H1 (cell line): ENCODE measurements around the gene GRK6. TPM values are rescaled to one million over a fixed set of nuclear protein-coding genes. Genes with fewer than 3 reads are reported as not detected.

Experiments
- BCL11A ChIP-seq, 2 experiments: IDR thresholded peaks; one replicate each; pipeline ENCODE4 v1.6.1; 2011; ENCODE audit warnings: low read depth in 2 of 2, low read length in 2 of 2, mild to moderate bottlenecking in 2 of 2
- CBX5 ChIP-seq: fragments of 300-800, 300-1000 bp; sonication (generic); IDR thresholded peaks from 2 replicates; pipeline ENCODE4 v1.7.1; 2016; ENCODE audit warnings: antibody characterized with exemption, low read length, low read depth
- FOSL1 ChIP-seq: IDR thresholded peaks from 2 replicates; pipeline ENCODE4 v1.6.1; 2011; ENCODE audit warnings: mild to moderate bottlenecking, low read depth, low read length, moderate library complexity; ENCODE audit not compliant: insufficient read depth
- GABPA ChIP-seq: IDR thresholded peaks from 2 replicates; pipeline ENCODE4 v1.6.1; 2011; ENCODE audit warnings: mild to moderate bottlenecking, low read length, moderate library complexity, borderline replicate concordance; ENCODE audit not compliant: insufficient read depth
- POLR2AphosphoS5 ChIP-seq: IDR thresholded peaks from 2 replicates; pipeline ENCODE4 v1.6.1; 2011; ENCODE audit warnings: low read depth, low read length
- POU5F1 ChIP-seq: IDR thresholded peaks from 2 replicates; pipeline ENCODE4 v1.6.1; 2011; ENCODE audit warnings: low read depth, mild to moderate bottlenecking, low read length, moderate library complexity
- RNF2 ChIP-seq: fragments of 200-900, 300-1000 bp; sonication (generic); IDR thresholded peaks from 2 replicates; pipeline ENCODE4 v1.7.1; 2016; ENCODE audit warnings: borderline replicate concordance, low read depth, mild to moderate bottlenecking, antibody characterized with exemption, low read length; ENCODE audit not compliant: poor library complexity, severe bottlenecking; ENCODE audit errors: missing control alignments
- SIN3A ChIP-seq, 2 experiments: IDR thresholded peaks in 1 of 2; conservative IDR thresholded peaks in 1 of 2; 2 replicates each; pipeline ENCODE4 v1.6.1; 2011 to 2012; ENCODE audit warnings: low read length in 2 of 2, improper control_type of control experiment in 1 of 2, low read depth in 1 of 2, mild to moderate bottlenecking in 1 of 2
- USF2 ChIP-seq: IDR thresholded peaks from 2 replicates; pipeline ENCODE4 v1.6.1; 2011; ENCODE audit warnings: low read length, improper control_type of control experiment
- polyA plus RNA-seq, 7 experiments: library from polyadenylated mRNA; depleted of rRNA in 3 of 7; stranded (reverse) in 5 of 7; unstranded in 2 of 7; fragments of >200 nt in 5 of 7; fragments of 200-250 nt in 2 of 7; gene quantifications; 1 replicate in 5 of 7; 2 replicates in 1 of 7; 4 replicates in 1 of 7; pipeline versions ENCODE4 v1.2.1 to v1.2.3, GENCODE V29; 2011 to 2013; ENCODE audit warnings: missing spikeins in 2 of 7, mixed read lengths in 2 of 7
- total RNA-seq: library from RNA; stranded (reverse); fragmentation: NEBNext Ultra II Directional; extraction: Animal tissue kit (Norgen Biotek cat#: 25700); gene quantifications from 2 replicates; pipeline ENCODE4 v1.2.1, GENCODE V29; 2021
- TF ChIP-seq, protein P1 (sequence below): fragments of 300-600 bp; sonication (generic); IDR thresholded peaks from 2 replicates; pipeline ENCODE4 v1.7.1; 2012; ENCODE audit warnings: low read length, moderate library complexity, mild to moderate bottlenecking, inconsistent platforms; ENCODE audit not compliant: insufficient replicate concordance

GRK6 gene
- total and polyA plus RNA-seq, 2 of the 8 experiments (the other 6 are each of a cell fraction or from before 2014, with no cell fraction given), result 31.8 to 57.8 TPM

DNA sequence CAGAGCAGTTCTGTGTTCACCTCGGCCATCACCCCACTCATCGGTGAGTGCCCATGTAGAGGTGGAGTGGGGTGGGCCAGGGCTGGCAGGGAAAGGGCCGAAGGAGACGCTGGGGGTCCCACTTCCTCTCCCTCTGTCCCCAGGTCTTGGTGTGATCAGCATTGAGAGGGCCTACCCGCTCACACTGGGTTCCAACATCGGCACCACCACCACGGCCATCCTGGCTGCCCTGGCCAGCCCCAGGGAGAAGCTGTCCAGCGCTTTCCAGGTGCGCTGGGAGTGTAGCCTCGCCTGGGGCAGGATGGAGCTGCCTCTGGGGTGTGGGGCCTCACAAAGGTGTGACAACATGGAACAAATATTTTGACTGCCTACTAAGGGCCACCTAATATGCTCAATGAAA lies 29.7 kb upstream of the GRK6 start (continued):
- TF ChIP-seq, protein P1, sequence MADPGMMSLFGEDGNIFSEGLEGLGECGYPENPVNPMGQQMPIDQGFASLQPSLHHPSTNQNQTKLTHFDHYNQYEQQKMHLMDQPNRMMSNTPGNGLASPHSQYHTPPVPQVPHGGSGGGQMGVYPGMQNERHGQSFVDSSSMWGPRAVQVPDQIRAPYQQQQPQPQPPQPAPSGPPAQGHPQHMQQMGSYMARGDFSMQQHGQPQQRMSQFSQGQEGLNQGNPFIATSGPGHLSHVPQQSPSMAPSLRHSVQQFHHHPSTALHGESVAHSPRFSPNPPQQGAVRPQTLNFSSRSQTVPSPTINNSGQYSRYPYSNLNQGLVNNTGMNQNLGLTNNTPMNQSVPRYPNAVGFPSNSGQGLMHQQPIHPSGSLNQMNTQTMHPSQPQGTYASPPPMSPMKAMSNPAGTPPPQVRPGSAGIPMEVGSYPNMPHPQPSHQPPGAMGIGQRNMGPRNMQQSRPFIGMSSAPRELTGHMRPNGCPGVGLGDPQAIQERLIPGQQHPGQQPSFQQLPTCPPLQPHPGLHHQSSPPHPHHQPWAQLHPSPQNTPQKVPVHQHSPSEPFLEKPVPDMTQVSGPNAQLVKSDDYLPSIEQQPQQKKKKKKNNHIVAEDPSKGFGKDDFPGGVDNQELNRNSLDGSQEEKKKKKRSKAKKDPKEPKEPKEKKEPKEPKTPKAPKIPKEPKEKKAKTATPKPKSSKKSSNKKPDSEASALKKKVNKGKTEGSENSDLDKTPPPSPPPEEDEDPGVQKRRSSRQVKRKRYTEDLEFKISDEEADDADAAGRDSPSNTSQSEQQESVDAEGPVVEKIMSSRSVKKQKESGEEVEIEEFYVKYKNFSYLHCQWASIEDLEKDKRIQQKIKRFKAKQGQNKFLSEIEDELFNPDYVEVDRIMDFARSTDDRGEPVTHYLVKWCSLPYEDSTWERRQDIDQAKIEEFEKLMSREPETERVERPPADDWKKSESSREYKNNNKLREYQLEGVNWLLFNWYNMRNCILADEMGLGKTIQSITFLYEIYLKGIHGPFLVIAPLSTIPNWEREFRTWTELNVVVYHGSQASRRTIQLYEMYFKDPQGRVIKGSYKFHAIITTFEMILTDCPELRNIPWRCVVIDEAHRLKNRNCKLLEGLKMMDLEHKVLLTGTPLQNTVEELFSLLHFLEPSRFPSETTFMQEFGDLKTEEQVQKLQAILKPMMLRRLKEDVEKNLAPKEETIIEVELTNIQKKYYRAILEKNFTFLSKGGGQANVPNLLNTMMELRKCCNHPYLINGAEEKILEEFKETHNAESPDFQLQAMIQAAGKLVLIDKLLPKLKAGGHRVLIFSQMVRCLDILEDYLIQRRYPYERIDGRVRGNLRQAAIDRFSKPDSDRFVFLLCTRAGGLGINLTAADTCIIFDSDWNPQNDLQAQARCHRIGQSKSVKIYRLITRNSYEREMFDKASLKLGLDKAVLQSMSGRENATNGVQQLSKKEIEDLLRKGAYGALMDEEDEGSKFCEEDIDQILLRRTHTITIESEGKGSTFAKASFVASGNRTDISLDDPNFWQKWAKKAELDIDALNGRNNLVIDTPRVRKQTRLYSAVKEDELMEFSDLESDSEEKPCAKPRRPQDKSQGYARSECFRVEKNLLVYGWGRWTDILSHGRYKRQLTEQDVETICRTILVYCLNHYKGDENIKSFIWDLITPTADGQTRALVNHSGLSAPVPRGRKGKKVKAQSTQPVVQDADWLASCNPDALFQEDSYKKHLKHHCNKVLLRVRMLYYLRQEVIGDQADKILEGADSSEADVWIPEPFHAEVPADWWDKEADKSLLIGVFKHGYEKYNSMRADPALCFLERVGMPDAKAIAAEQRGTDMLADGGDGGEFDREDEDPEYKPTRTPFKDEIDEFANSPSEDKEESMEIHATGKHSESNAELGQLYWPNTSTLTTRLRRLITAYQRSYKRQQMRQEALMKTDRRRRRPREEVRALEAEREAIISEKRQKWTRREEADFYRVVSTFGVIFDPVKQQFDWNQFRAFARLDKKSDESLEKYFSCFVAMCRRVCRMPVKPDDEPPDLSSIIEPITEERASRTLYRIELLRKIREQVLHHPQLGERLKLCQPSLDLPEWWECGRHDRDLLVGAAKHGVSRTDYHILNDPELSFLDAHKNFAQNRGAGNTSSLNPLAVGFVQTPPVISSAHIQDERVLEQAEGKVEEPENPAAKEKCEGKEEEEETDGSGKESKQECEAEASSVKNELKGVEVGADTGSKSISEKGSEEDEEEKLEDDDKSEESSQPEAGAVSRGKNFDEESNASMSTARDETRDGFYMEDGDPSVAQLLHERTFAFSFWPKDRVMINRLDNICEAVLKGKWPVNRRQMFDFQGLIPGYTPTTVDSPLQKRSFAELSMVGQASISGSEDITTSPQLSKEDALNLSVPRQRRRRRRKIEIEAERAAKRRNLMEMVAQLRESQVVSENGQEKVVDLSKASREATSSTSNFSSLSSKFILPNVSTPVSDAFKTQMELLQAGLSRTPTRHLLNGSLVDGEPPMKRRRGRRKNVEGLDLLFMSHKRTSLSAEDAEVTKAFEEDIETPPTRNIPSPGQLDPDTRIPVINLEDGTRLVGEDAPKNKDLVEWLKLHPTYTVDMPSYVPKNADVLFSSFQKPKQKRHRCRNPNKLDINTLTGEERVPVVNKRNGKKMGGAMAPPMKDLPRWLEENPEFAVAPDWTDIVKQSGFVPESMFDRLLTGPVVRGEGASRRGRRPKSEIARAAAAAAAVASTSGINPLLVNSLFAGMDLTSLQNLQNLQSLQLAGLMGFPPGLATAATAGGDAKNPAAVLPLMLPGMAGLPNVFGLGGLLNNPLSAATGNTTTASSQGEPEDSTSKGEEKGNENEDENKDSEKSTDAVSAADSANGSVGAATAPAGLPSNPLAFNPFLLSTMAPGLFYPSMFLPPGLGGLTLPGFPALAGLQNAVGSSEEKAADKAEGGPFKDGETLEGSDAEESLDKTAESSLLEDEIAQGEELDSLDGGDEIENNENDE, result no peak
- TF ChIP-seq POU5F1, result no peak
- no peak for TF ChIP-seq RNF2
- no peak for TF ChIP-seq SIN3A (conservative IDR thresholded peaks at IDR 0.05 in 1 of 2, IDR thresholded peaks at IDR 0.05 in 1 of 2; ENCODE audit: low read depth in 1 of 2, low read length in 2 of 2)
- TF ChIP-seq GABPA, result no peak
- TF ChIP-seq CBX5, result no peak
- no peak for TF ChIP-seq BCL11A (IDR thresholded peaks at IDR 0.05; ENCODE audit: low read depth in 2 of 2, low read length in 2 of 2)
- no peak for TF ChIP-seq POLR2AphosphoS5
- TF ChIP-seq FOSL1, result no peak
- TF ChIP-seq USF2, result no peak
